Prostate gland (tissue), 2 donors: ENCODE data around the gene SYMPK.

ENCODE experiments used
- CTCF ChIP-seq, 4 experiments: fragments of 200-600 bp in 2 of 4; fragments of 450-650 bp in 2 of 4; sonication (generic) in 2 of 4; IDR thresholded peaks; 1 replicate in 3 of 4; 2 replicates in 1 of 4; pipeline ENCODE4 v1.5.1; 2016 to 2019; ENCODE audit warnings: antibody characterized with exemption in 4 of 4, mild to moderate bottlenecking in 2 of 4, moderate library complexity in 2 of 4
- POLR2A ChIP-seq: fragments of 450-650 bp; IDR thresholded peaks from one replicate; pipeline ENCODE4 v1.6.1; 2016; ENCODE audit warnings: antibody characterized with exemption, mild to moderate bottlenecking
- POLR2AphosphoS5 ChIP-seq: sonication (generic); formaldehyde crosslinking; IDR thresholded peaks from one replicate; pipeline ENCODE4 v1.6.1; 2017; ENCODE audit warnings: antibody characterized with exemption

- no peak for TF ChIP-seq CTCF (IDR thresholded peaks at IDR 0.05)
- peak; percentile 19 for TF ChIP-seq POLR2A
- no peak for TF ChIP-seq POLR2AphosphoS5
These were observed 80.7 kb downstream of the SYMPK start, which contains the start of gene DMPK for GRCh38 chr19:45782162-45782691.
